ENCODE data around the gene RAB33B.
A peak's percentile ranks its signal among the peaks of the same experiment; 100 is the strongest.

GRCh38 chr4:139453041-139453370 is 915 bp upstream of the RAB33B start:
- TF ChIP-seq, protein P1, sequence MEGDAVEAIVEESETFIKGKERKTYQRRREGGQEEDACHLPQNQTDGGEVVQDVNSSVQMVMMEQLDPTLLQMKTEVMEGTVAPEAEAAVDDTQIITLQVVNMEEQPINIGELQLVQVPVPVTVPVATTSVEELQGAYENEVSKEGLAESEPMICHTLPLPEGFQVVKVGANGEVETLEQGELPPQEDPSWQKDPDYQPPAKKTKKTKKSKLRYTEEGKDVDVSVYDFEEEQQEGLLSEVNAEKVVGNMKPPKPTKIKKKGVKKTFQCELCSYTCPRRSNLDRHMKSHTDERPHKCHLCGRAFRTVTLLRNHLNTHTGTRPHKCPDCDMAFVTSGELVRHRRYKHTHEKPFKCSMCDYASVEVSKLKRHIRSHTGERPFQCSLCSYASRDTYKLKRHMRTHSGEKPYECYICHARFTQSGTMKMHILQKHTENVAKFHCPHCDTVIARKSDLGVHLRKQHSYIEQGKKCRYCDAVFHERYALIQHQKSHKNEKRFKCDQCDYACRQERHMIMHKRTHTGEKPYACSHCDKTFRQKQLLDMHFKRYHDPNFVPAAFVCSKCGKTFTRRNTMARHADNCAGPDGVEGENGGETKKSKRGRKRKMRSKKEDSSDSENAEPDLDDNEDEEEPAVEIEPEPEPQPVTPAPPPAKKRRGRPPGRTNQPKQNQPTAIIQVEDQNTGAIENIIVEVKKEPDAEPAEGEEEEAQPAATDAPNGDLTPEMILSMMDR (conservative IDR thresholded peaks at IDR 0.05; ENCODE audit: low read length), result peak; percentile 68
- no peak for TF ChIP-seq EZH2phosphoT487 (IDR thresholded peaks at IDR 0.05; ENCODE audit: borderline replicate concordance)

Measured in Loucy (cell line).